MCF 10A (cell line): ENCODE results near the gene SLC16A2. TPM values are rescaled to one million over a fixed set of nuclear protein-coding genes. Genes with fewer than 3 reads are reported as not detected.

Experiments
- BruUV-seq: library from RNA; stranded (reverse); fragments of 400-500 nt; replicated peaks from 2 replicates; lab custom pipeline; 2021; lab: Mats Ljungman, UMichigan
- CTCF ChIA-PET: fragments of 300-600 bp; sonication (Branson Sonifier 250); formaldehyde crosslinking; extraction: SDS; loops from one replicate; lab custom pipeline; 2021; ENCODE audit warnings: antibody characterized with exemption, inconsistent platforms; lab: Yijun Ruan, JAX
- POLR2A ChIA-PET: fragments of 300-600, 350-650 bp; sonication (Branson Sonifier 250); formaldehyde crosslinking; extraction: SDS; loops from one replicate; lab custom pipeline; 2020; ENCODE audit warnings: antibody characterized with exemption, inconsistent platforms; lab: Yijun Ruan, JAX
- DNase-seq: peaks from one replicate; pipeline ENCODE4 v3.0.0-alpha.2; 2018; ENCODE audit not compliant: unreplicated experiment
- H3K27ac Mint-ChIP-seq: one replicate; pipeline ENCODE4 v1.8.0; 2022; ENCODE audit warnings: mild to moderate bottlenecking, low read depth, mixed read lengths; ENCODE audit not compliant: unreplicated experiment
- H3K27me3 Mint-ChIP-seq: one replicate; pipeline ENCODE4 v1.8.0; 2022; ENCODE audit warnings: mixed read lengths; ENCODE audit not compliant: insufficient read depth, unreplicated experiment
- H3K36me3 Mint-ChIP-seq: one replicate; pipeline ENCODE4 v1.8.0; 2022; ENCODE audit warnings: mild to moderate bottlenecking, moderate library complexity, mixed read lengths; ENCODE audit not compliant: insufficient read depth, unreplicated experiment
- H3K4me1 Mint-ChIP-seq: one replicate; pipeline ENCODE4 v1.8.0; 2022; ENCODE audit warnings: mixed read lengths; ENCODE audit not compliant: insufficient read depth, unreplicated experiment
- H3K4me3 Mint-ChIP-seq: one replicate; pipeline ENCODE4 v1.8.0; 2022; ENCODE audit warnings: mild to moderate bottlenecking, moderate library complexity, mixed read lengths; ENCODE audit not compliant: unreplicated experiment
- H3K9me3 Mint-ChIP-seq: one replicate; pipeline ENCODE4 v1.8.0; 2022; ENCODE audit warnings: mixed read lengths; ENCODE audit not compliant: unreplicated experiment
- CTCF ChIP-seq: fragments of 200-600 bp; IDR thresholded peaks from one replicate; pipeline ENCODE4 v1.8.0; 2022; ENCODE audit warnings: antibody characterized with exemption, mild to moderate bottlenecking; ENCODE audit not compliant: unreplicated experiment
- intact Hi-C: fragments of 100-400 bp; cut with micrococcal nuclease; formaldehyde crosslinking; loops from 2 replicates; pipeline ENCODE4 v1.14.1; 2022
- total RNA-seq: library from RNA; stranded (reverse); gene quantifications from 2 replicates; pipeline ENCODE4 v1.2.3, GENCODE V29; 2022

SLC16A2 gene
- total RNA-seq, 1 experiment from 2014 or later: 11.9 TPM

- Mint-ChIP-seq H3K27ac (no peak overlapping the region), H3K4me1 (no peaks in the 10 kb centered on the region), H3K9me3 (no peaks in the 10 kb centered on the region), H3K4me3 (peak overlapping the region; percentile 89), H3K27me3 (peaks cover 9% of the 10 kb centered on the region), H3K36me3 (no peaks in the 10 kb centered on the region)
- no TSS peak for BruUV-seq
- no peak for TF ChIP-seq CTCF
- intact Hi-C loops: loop anchor here (1.0 to 10.0 kb wide), 3 partner anchors 29 to 113 kb away; no protein-coding TSS in a partner anchor
- POLR2A ChIA-PET: interaction anchor here (0.6 to 6.0 kb wide), 8 partner anchors 11 to 606 kb away, joined by 3 to 51 read pairs (median 4); no protein-coding TSS in a partner anchor
- CTCF ChIA-PET: interaction anchor here (1.1 to 3.1 kb wide), 6 partner anchors 10 to 102 kb away, joined by 3 to 13 read pairs (median 3); no protein-coding TSS in a partner anchor
- DNase-seq: no peak
Observed at GRCh38 chrX:74421740-74422352, 553 bp downstream of the SLC16A2 start.

GRCh38 chrX:74422576-74423288 lies 1.4 kb downstream of the SLC16A2 start:
- POLR2A ChIA-PET: interaction anchor here (0.7 to 6.0 kb wide), 3 partner anchors 23 to 607 kb away, joined by 3 to 51 read pairs (median 4); no protein-coding TSS in a partner anchor
- Mint-ChIP-seq H3K27ac (no peak overlapping the region), H3K4me3 (peak overlapping the region; percentile 89), H3K4me1 (no peaks in the 10 kb centered on the region), H3K27me3 (peaks cover under 1% of the 10 kb centered on the region), H3K9me3 (no peaks in the 10 kb centered on the region), H3K36me3 (no peaks in the 10 kb centered on the region)
- CTCF ChIA-PET: interaction anchor here (0.8 to 2.1 kb wide), 6 partner anchors 9 to 101 kb away, joined by 3 to 8 read pairs (median 3); no protein-coding TSS in a partner anchor
- DNase-seq: peak; percentile 43
- TSS peak; percentile 26 for BruUV-seq
- intact Hi-C loops: loop anchor here (1.0 to 10.0 kb wide), 2 partner anchors 39 to 112 kb away; no protein-coding TSS in a partner anchor
- TF ChIP-seq CTCF: no peak

GRCh38 chrX:74423289-74423998 lies 2.2 kb downstream of the SLC16A2 start:
- Mint-ChIP-seq H3K9me3 (no peaks in the 10 kb centered on the region), H3K27me3 (peaks cover 7% of the 10 kb centered on the region), H3K36me3 (no peaks in the 10 kb centered on the region), H3K27ac (no peak overlapping the region), H3K4me3 (peak overlapping the region; percentile 89), H3K4me1 (no peaks in the 10 kb centered on the region)
- BruUV-seq: no TSS peak
- DNase-seq: no peak
- no peak for TF ChIP-seq CTCF
- intact Hi-C loops: loop anchor here (1.0 to 10.0 kb wide), 2 partner anchors 40 to 111 kb away; no protein-coding TSS in a partner anchor
- ChIA-PET CTCF (interaction anchor here (0.8 to 2.1 kb wide), 6 partner anchors 8 to 117 kb away, joined by 3 to 8 read pairs (median 4); no protein-coding TSS in a partner anchor), POLR2A (interaction anchor here (6.0 kb wide), 1 partner anchor 27 kb away, joined by 51 read pairs; no protein-coding TSS in a partner anchor)
